Measurements from ENCODE around the gene DTNB.

DNA sequence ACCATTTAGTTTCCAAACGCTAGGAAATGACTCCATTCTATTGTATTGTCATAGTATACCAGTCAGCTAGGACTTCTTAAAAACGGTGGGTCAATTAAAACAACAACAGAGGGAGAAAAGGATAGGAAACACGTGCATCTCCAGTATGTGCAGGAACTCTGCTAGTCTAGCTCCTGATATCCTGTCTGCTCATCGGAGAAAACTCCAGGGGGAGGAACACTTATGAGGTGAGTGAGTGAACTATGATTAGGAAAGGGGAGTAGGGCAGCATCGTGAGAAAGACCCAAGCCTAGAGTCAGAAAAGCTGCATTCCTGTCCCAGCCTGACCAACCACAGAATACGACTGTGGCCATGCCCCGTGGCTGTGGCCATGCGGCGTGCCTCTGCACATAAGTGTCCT lies 34.2 kb downstream of the DTNB start:
- TF ChIP-seq CTCF (conservative IDR thresholded peaks at IDR 0.05): no peak
- TF ChIP-seq ZFX (IDR thresholded peaks at IDR 0.05): no peak

Measured in C4-2B (cell line).